Inflammatory macrophage treated with lipopolysaccharide for 1 hour (primary cell): ENCODE results near the gene PNPLA2.

Source experiments
- DNase-seq, 2 donors: peaks; one replicate each; pipeline ENCODE4 v3.0.0-alpha.2; 2020 to 2022

Gene PNPLA2

GRCh38 chr11:832529-833113 lies 13.9 kb downstream of the PNPLA2 start, which contains the start of gene CD151:
CD151 (plus strand) TSS chr11:832952; CDS start chr11:836070, 3,118 bp downstream.
- DNase-seq: peak; percentile 55 to 68

GRCh38 chr11:833114-833791 lies 14.5 kb downstream of the PNPLA2 start:
- DNase-seq: peak; percentile 49 to 58

GRCh38 chr11:833849-834311 lies 15.2 kb downstream of the PNPLA2 start:
- no peak for DNase-seq

- DNase-seq: peak; percentile 34 to 51
Observed at GRCh38 chr11:834371-835316, 15.9 kb downstream of the PNPLA2 start.

GRCh38 chr11:836274-836673 lies 17.6 kb downstream of the PNPLA2 start:
- DNase-seq: no peak

- DNase-seq: no peak
Observed at GRCh38 chr11:836700-837099, 18.0 kb downstream of the PNPLA2 start.

GRCh38 chr11:837189-837989 lies 18.7 kb downstream of the PNPLA2 start:
- no peak for DNase-seq

- no peak for DNase-seq
Observed at GRCh38 chr11:837990-838307, 19.2 kb downstream of the PNPLA2 start.

GRCh38 chr11:838441-839279 lies 19.9 kb downstream of the PNPLA2 start:
- no peak for DNase-seq

- DNase-seq: no peak
Observed at GRCh38 chr11:839280-839623, 20.5 kb downstream of the PNPLA2 start.

- DNase-seq: no peak
Observed at GRCh38 chr11:839875-840617, 21.3 kb downstream of the PNPLA2 start.

- no peak for DNase-seq
Observed at GRCh38 chr11:841981-842369, 23.3 kb downstream of the PNPLA2 start.

GRCh38 chr11:842370-843002 lies 23.8 kb downstream of the PNPLA2 start, which contains the start of the genes POLR2L and TSPAN4:
POLR2L (minus strand) TSS chr11:842529; CDS start chr11:842508, 21 bp downstream.
TSPAN4 (plus strand) TSS chr11:842852; CDS start chr11:850305, 7,453 bp downstream.
- DNase-seq: peak; percentile 71 to 88

GRCh38 chr11:843086-843734 lies 24.5 kb downstream of the PNPLA2 start:
- DNase-seq: no peak

GRCh38 chr11:843818-844692 lies 25.3 kb downstream of the PNPLA2 start:
- DNase-seq: peak in 1 of 2 donors; percentile 56

- DNase-seq: peak; percentile 28 to 60
Observed at GRCh38 chr11:844693-845644, 26.3 kb downstream of the PNPLA2 start.

- DNase-seq: no peak
Observed at GRCh38 chr11:845872-846495, 27.3 kb downstream of the PNPLA2 start.
